ENCODE results near the gene CTIF.

Gene CTIF

DNA sequence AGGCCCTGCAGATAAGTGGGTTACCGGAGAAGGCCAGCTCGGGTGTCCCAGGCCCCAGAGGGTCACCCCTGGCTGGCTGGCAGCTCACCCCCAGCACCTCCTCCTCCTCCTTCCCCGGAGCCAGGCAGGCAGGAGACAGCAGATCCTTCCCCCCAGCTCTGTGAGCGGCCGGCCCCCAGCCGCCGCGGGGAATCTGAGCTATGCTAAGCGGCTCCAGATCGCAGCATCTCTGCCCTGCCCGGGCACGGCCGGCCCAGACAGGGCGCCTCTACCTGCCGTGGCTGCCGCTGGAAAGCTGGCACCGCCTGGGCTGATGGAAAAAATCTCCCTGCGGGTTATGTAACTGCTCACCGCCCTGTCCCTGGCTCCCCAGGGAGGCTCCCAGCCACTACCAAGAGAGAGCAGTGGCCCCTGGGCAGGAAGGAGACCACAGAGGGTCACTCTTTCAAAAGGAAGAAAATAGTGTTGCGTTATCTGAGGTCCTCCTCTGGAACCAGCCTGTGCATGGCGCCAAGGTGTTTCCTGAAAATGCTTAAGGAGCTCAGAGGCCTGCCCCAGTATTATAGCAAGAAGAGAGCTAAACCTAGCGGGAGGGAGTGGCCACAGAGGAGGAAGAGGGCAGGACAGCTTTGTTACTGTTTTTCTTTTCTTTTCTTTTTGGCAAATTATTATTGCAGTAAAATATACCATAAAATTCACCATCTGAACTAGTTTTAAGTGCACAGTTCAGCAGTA is 233.0 kb downstream of the CTIF start:
- Mint-ChIP-seq H3K27me3 (ENCODE audit: low read depth, poor library complexity) (peaks cover 3% of the 10 kb centered on the region), H3K4me1 (peaks cover 50% of the 10 kb centered on the region), H3K36me3 (ENCODE audit: low read depth) (peaks cover 12% of the 10 kb centered on the region), H3K4me3 (no peak overlapping the region), H3K27ac (no peak overlapping the region), H3K9me3 (no peaks in the 10 kb centered on the region)
- peak; percentile 40 for DNase-seq
- TF ChIP-seq CTCF (IDR thresholded peaks at IDR 0.05): no peak

GRCh38 chr18:48772457-48772856 is 233.6 kb downstream of the CTIF start:
- H3K36me3 Mint-ChIP-seq (ENCODE audit: low read depth): peaks cover 12% of the 10 kb centered on the region
- DNase-seq: no peak
- H3K27ac Mint-ChIP-seq: no peak overlapping the region
- H3K4me3 Mint-ChIP-seq: no peak overlapping the region
- peaks cover 50% of the 10 kb centered on the region for H3K4me1 Mint-ChIP-seq
- H3K27me3 Mint-ChIP-seq (ENCODE audit: low read depth, poor library complexity): peaks cover 3% of the 10 kb centered on the region
- H3K9me3 Mint-ChIP-seq: no peaks in the 10 kb centered on the region
- TF ChIP-seq CTCF (IDR thresholded peaks at IDR 0.05): no peak

GRCh38 chr18:48773821-48774220 is 235.0 kb downstream of the CTIF start:
- Mint-ChIP-seq H3K4me3 (no peak overlapping the region), H3K9me3 (no peaks in the 10 kb centered on the region), H3K27me3 (ENCODE audit: low read depth, poor library complexity) (peaks cover 3% of the 10 kb centered on the region), H3K4me1 (peaks cover 54% of the 10 kb centered on the region), H3K27ac (no peak overlapping the region), H3K36me3 (ENCODE audit: low read depth) (peaks cover 12% of the 10 kb centered on the region)
- no peak for TF ChIP-seq CTCF (IDR thresholded peaks at IDR 0.05)
- DNase-seq: no peak

DNA sequence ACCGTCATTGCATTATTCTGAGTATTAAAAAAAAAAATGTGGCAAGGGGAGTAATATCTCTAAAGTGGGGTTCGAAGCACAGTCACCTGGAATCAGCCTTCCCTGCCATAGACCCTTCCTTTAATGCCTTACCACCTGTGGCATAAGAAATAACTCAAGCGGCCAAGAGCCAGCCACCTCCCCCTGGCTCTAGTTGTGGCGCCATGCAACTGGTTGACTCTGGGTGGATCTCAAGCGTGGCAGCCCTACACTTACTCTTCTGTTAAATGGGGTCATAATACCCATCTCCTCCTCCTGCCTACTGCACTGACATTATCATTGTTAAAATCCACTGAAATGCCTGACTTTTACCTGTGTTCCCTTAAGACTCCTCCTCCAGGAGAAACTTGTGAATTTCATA is 236.1 kb downstream of the CTIF start:
- no peak for TF ChIP-seq CTCF (IDR thresholded peaks at IDR 0.05)

DNA sequence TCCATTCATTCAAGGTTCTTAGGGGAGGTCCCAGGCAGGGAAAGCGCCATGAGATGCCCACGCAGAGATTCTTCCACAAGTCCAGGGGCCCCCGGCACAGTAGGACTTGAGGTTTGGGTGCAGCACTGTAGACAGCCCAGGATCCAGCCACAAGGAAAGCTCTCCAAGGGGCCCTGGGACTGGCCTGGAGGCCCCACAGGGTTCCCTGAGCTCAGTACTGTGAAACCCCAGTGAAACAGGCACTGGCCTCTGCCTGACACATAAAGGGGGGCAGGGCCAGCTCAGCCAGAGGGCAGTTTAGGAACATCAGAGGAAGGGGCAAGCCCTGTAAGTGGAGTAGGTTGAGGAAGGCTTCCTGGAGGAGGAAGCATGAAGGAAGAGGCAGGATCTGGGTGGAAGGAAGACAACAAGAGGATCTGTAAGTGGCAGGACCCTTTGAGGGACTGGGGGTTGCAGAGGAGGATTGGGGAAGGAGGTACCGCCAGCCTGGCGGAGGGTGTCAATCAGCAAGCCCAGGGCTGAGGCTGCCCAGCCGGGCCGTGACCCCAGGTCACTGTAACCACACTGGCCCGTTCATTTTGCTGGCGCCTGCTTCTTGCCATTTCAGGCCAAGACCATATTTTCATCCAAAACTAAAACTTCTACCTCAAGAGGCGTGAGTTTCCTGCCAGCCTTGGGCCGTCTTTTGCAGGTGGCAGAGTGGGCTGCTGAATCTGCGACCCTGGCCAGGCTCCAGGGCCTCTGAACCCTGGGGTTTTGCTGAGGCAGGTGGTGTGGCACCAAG is 236.7 kb downstream of the CTIF start:
- H3K9me3 Mint-ChIP-seq: no peaks in the 10 kb centered on the region
- no peak for TF ChIP-seq CTCF (IDR thresholded peaks at IDR 0.05)
- no peak overlapping the region for H3K4me3 Mint-ChIP-seq
- no peak overlapping the region for H3K27ac Mint-ChIP-seq
- no peaks in the 10 kb centered on the region for H3K27me3 Mint-ChIP-seq (ENCODE audit: low read depth, poor library complexity)
- peaks cover 67% of the 10 kb centered on the region for H3K4me1 Mint-ChIP-seq
- no peak for DNase-seq
- peaks cover 12% of the 10 kb centered on the region for H3K36me3 Mint-ChIP-seq (ENCODE audit: low read depth)

More for the DNA sequence above, 236.1 kb downstream of the CTIF start:
- Mint-ChIP-seq H3K27me3 (ENCODE audit: low read depth, poor library complexity) (no peaks in the 10 kb centered on the region), H3K4me3 (no peak overlapping the region), H3K27ac (no peak overlapping the region), H3K4me1 (peaks cover 61% of the 10 kb centered on the region), H3K9me3 (no peaks in the 10 kb centered on the region), H3K36me3 (ENCODE audit: low read depth) (peaks cover 12% of the 10 kb centered on the region)
- DNase-seq: no peak
